ENCODE results near the gene GKN1.
A peak's percentile ranks its signal among the peaks of the same experiment; 100 is the strongest.

GKN1 gene

GRCh38 chr2:69010437-69011194, 36.2 kb downstream of the GKN1 start:
- no peak for DNase-seq

GRCh38 chr2:69011611-69012157, 37.2 kb downstream of the GKN1 start:
- DNase-seq: no peak

- DNase-seq: peak; percentile 78 to 81
Observed at GRCh38 chr2:69012310-69013141, 38.1 kb downstream of the GKN1 start.

- peak; percentile 78 to 81 for DNase-seq
Observed at GRCh38 chr2:69013142-69013839, 38.9 kb downstream of the GKN1 start, which contains the start of gene ANTXR1. Gene ANTXR1, plus strand, starts transcription at chr2:69013179. Its CDS starts 321 bp downstream, at chr2:69013500.

GRCh38 chr2:69013840-69014821, 39.7 kb downstream of the GKN1 start:
- peak; percentile 10 to 29 for DNase-seq

GRCh38 chr2:69017080-69017479, 42.6 kb downstream of the GKN1 start:
- no peak for DNase-seq

DNA sequence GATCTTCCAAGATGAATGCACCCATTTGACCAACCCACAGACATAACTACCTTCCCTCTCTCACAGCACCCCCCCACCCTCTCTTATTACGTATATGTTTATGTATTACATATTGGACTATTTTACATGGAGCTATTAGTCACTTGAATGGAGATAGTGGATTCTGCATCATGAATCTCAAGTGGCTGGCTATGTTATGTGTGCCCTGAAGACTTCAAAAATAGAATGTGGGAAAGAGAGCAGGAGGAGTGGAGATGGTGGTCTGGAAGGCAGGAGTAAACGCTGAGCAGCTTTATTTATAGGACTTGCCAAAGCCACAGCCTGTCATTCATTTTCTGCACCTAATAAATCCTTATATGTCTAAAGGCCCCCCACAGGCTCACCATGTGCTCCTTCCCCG, 43.4 kb downstream of the GKN1 start:
- peak in 1 of 2 experiments; percentile 4 for DNase-seq

DNA sequence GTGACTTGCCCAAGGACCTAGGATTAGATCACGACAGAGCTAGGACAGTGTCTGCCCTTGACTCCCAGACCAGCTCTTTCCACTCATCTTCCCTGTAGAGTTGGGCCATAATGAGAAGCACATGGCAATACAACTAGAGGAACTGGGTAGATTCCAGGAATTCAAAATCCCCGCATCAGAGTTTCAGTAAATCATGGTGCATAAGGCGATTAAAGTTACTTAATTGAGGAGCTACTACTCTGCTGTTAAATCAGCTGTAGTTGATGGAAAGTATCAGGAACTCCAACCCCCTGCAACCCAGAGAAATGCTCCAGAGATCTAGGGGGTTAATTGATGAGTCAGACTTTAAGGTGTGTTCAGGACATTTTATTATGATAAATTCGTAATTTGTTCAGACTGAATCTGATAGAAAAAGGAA, 44.3 kb downstream of the GKN1 start:
- DNase-seq: peak in 1 of 2 experiments; percentile 10

DNA sequence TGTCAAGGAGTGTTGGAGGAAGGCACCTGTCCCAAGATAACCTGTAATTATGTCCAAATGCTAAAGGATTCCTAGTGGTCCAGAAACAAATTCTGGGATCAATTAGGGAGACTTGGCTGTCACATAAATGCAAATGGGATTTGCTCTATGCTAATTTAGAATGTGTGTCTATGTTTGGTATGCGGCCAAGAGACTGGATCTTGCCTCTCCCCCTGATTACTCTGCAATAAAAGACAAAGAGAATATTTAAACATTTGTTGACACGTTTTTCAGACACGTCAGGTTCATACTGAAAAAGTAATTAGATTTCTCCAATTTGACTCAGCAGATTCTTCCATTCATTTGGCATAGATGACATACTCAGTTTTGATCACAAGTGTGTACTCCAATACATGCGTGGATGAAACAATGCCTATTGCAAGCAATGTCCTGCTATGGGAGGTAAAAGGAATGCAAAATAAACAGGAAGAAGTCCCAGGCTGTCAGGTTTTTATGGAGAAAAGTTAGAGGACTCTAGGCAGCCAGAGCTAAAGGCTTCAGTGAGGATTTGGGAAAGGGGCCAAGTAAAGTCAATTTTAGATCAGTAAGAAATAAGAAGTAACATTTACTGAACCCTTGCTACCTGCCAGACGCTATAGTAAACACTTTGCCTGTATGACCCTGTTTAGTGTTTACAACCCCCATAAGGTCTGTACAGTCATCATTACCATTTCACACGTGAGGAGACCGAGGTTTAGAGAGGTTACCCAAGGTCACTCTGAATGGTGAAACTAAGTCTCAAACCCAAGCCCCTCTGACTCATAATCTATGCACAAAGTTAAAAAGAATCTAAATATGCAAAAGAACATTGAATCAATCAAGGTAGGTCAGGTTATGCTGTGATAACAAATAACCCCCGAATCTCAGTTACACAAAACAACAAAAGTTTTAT, 46.3 kb downstream of the GKN1 start:
- peak in 1 of 2 experiments; percentile 6 for DNase-seq

DNA sequence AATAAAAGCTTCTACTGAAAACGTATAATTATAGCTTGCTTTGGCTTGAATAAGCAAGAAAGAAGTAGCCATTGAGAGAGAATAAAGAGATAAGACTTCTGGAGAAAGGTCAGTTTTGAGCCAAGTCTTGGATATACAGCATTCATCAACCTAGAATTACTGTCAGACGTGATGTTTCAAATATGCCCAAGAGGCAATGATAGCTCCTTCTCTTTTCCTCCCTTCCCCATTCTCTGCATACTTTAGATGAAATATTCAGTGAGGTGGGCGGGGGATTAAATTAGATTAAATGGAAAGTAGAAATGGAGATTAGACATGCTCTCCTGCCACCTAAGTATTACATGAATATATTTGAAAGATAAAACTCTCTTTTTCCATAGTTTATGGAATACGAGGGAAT, 47.3 kb downstream of the GKN1 start:
- DNase-seq: no peak

DNA sequence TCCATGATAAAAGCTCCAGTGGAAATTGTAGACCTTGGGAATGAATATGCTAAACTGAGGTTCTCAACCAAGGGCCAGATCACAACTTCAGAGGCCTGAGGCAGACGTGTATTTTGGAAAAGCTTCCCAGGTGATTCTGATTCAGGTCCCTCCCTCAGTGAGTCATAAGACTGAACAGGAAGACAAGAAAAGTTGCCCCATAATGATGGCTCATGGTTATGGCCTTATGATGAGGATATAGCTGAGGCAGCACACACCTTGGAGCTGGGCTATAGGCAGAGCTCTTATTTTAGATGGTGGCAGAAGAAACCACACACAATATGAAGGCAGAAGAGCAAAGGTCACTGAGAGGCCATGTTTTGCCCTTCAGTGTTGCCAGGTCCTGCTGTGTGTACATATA, 48.1 kb downstream of the GKN1 start:
- no peak for DNase-seq

DNA sequence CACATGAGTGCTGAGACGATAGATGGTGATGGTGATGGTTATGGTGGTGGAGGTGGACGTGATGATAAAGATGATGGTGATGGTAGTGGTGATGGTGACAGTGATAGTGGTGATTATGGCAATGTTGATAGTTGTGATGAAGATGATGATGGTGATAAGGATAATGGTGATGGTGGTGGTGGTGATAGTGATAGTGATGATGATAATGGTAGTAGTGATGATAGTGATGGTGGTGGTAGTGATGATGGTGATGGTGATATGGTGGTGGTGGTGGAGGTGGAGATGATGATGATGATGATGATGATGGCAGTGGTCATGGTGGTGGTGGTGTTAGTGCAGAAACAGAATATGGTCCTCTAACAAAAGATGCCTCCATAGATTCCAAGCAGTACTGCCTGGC, 48.8 kb downstream of the GKN1 start:
- DNase-seq: no peak

DNA sequence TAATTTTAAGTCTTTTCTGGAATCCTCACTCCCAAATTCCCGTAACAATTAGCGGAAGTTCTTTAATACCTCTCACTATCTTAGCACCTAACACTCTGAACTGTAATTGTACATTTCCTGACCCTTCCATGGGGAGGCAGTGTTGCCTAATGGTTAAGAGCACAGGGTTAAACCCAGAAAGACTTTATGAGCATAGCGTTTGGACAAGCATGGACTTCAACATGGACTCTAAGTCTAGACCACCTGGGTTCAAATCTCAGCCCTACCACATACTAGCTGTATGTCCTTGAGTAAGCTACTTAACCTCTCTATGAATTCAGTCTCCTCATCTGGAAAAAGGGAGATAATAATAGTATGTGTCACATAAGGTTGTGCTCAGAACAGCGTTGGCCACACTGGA, 51.6 kb downstream of the GKN1 start:
- peak; percentile 13 to 49 for DNase-seq

DNA sequence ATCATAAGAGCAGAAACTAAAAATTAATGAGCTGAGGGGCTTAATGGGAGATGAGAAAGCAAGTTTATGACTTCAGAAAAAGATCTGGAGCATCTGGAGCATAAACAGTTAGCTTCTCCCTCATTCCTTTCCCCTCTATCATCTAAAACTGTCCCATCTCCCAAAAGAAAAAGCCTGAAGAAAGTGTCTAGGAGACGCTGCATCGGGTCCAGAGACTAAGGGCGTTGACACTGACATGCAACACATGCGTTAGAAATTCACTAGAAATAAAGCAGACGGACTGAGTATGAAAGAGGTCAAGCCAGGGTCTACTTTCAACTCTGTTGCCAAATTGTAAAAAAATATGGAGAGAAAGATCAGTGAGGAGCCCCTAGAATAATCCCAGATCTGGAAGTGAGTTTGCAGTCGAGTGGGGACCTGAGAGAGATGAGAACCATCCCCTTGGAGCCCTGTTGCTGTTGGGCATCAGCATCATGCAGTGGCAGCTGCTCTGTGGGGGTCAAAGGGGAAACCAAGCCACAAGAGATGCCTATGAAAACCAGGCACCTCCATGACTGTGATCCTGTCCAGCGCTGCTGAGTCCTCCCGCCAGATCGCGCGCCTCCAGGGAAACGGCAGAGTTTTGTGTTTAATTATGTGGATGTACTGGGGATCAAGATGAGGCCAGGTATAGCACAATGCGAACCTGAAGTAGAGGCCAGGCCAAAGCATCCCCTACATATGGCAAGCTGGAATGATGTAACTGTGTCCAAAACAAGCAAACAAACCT, 52.4 kb downstream of the GKN1 start:
- DNase-seq: no peak

Data from NCI-H446 (cell line).